Chondrocyte (in vitro differentiated cells): ENCODE measurements around the gene POLN. TPM values are rescaled to one million over a fixed set of nuclear protein-coding genes. Genes with fewer than 3 reads are reported as not detected.
A peak's percentile ranks its signal among the peaks of the same experiment; 100 is the strongest.

Experiments
- DNase-seq: peaks from one replicate; pipeline ENCODE4 v3.0.0; 2021; ENCODE audit warnings: mixed read lengths, low spot score
- H3K27ac Mint-ChIP-seq: one replicate; pipeline ENCODE4 v1.8.0; 2021; ENCODE audit warnings: mild to moderate bottlenecking, moderate library complexity, mixed read lengths; ENCODE audit not compliant: unreplicated experiment
- H3K27me3 Mint-ChIP-seq: 2 replicates; pipeline ENCODE4 v1.8.0; 2021; ENCODE audit warnings: low read depth, mixed read lengths
- H3K36me3 Mint-ChIP-seq: 2 replicates; pipeline ENCODE4 v1.8.0; 2021; ENCODE audit warnings: low read depth, mixed read lengths
- H3K4me1 Mint-ChIP-seq: 2 replicates; pipeline ENCODE4 v1.8.0; 2021; ENCODE audit warnings: low read depth, mild to moderate bottlenecking, mixed read lengths
- H3K4me3 Mint-ChIP-seq: one replicate; pipeline ENCODE4 v1.8.0; 2021; ENCODE audit warnings: mild to moderate bottlenecking, moderate library complexity, mixed read lengths; ENCODE audit not compliant: unreplicated experiment
- H3K9me3 Mint-ChIP-seq: 2 replicates; pipeline ENCODE4 v1.8.0; 2021; ENCODE audit warnings: low read depth, mixed read lengths
- CTCF ChIP-seq: fragments of 200-600 bp; sonication (generic); IDR thresholded peaks from 2 replicates; pipeline ENCODE4 v1.5.0; 2021; ENCODE audit warnings: antibody characterized with exemption, mild to moderate bottlenecking, moderate library complexity
- total RNA-seq: library from RNA; stranded (reverse); gene quantifications from 3 replicates; pipeline ENCODE4 v1.2.1, GENCODE V29; 2021

Gene POLN
- total RNA-seq, 1 donor from 2014 or later: 5.5 TPM

GRCh38 chr4:2025817-2026216 lies 216.1 kb downstream of the POLN start:
- no peaks in the 10 kb centered on the region for H3K4me1 Mint-ChIP-seq
- TF ChIP-seq CTCF: no peak
- H3K27me3 Mint-ChIP-seq: peaks cover 40% of the 10 kb centered on the region
- H3K9me3 Mint-ChIP-seq: peaks cover 4% of the 10 kb centered on the region
- peaks cover 4% of the 10 kb centered on the region for H3K36me3 Mint-ChIP-seq
- no peak for DNase-seq
- H3K4me3 Mint-ChIP-seq: no peak overlapping the region
- no peak overlapping the region for H3K27ac Mint-ChIP-seq

GRCh38 chr4:2024683-2025082 lies 217.2 kb downstream of the POLN start:
- no peak for TF ChIP-seq CTCF
- H3K4me3 Mint-ChIP-seq: no peak overlapping the region
- peaks cover 32% of the 10 kb centered on the region for H3K27me3 Mint-ChIP-seq
- H3K36me3 Mint-ChIP-seq: peaks cover 4% of the 10 kb centered on the region
- DNase-seq: no peak
- no peaks in the 10 kb centered on the region for H3K4me1 Mint-ChIP-seq
- H3K27ac Mint-ChIP-seq: peak overlapping the region; percentile 23
- H3K9me3 Mint-ChIP-seq: peaks cover 4% of the 10 kb centered on the region

Other genes starting within 250 kb of the POLN start
- gene NELFA, start 233.1 kb downstream of the POLN start, total RNA-seq: 23.5 to 25.6 TPM (median 24.0 TPM) in 3 replicates
- 0.53 to 1.6 TPM (median 1.6 TPM) in 3 replicates for gene NAT8L, start 182.8 kb downstream of the POLN start, total RNA-seq
- 8.6 to 12.5 TPM (median 10.0 TPM) in 3 replicates for gene HAUS3, start within 50 bp of the POLN start, total RNA-seq
- gene MXD4, start 20.0 kb upstream of the POLN start, total RNA-seq: 80.3 to 114 TPM (median 82.7 TPM) in 3 replicates
- 1.3 to 3.3 TPM (median 2.8 TPM) in 3 replicates for gene ZFYVE28, start 176.5 kb upstream of the POLN start, total RNA-seq
- gene CFAP99, start 176.8 kb upstream of the POLN start, total RNA-seq: not detected in 3 replicates
- gene RNF4, start 227.0 kb upstream of the POLN start, total RNA-seq: 53.6 to 56.3 TPM (median 54.0 TPM) in 3 replicates